Measurements from ENCODE around the gene EIF4EBP3. TPM values are rescaled to one million over a fixed set of nuclear protein-coding genes. Genes with fewer than 3 reads are reported as not detected.
A peak's percentile ranks its signal among the peaks of the same experiment; 100 is the strongest.

The EIF4EBP3 gene
- total and polyA plus RNA-seq, 10 of the 15 experiments (the other 5 are each of a cell fraction or from before 2014, with no cell fraction given): 3.5 to 16.1 (median 6.2) TPM

- Histone ChIP-seq H3K27ac (ENCODE audit: control insufficient read depth, insufficient read depth) (peak overlapping the region; percentile 77), H3K4me1 (ENCODE audit: control insufficient read depth, insufficient read depth, low read length) (peaks cover 19% of the 10 kb centered on the region), H3K79me2 (ENCODE audit: control insufficient read depth, insufficient read depth, low read length) (peaks cover 2% of the 10 kb centered on the region; the same call in 1 of the 2 replicates), H3K9me3 (replicated peaks; ENCODE audit: control insufficient read depth, insufficient read depth, low read length) (no peaks in the 10 kb centered on the region), H3K9ac (ENCODE audit: control insufficient read depth, insufficient read depth, low read length) (peak overlapping the region; percentile 22; the same call in 1 of the 2 replicates), H3K36me3 (ENCODE audit: control insufficient read depth in 2 of 2, insufficient read depth in 2 of 2, low read length in 1 of 2) (peaks cover 18 to 28% of the 10 kb centered on the region in 2 experiments), H4K20me1 (ENCODE audit: control insufficient read depth, insufficient read depth) (no peaks in the 10 kb centered on the region), H3K4me2 (ENCODE audit: control insufficient read depth, insufficient read depth) (peak overlapping the region; percentile 100), H2AFZ (ENCODE audit: control insufficient read depth, low read depth, low read length) (peak overlapping the region; percentile 64), H3K4me3 (no peak overlapping the region), H3K27me3 (replicated peaks in 1 of 2; ENCODE audit: control insufficient read depth in 2 of 2, insufficient read depth in 2 of 2, low read length in 1 of 2) (no peaks in the 10 kb centered on the region)
- RAD21 ChIA-PET (ENCODE audit: unreplicated experiment): interaction anchor here (0.6 to 2.1 kb wide), 15 partner anchors 8 to 209 kb away, joined by 3 to 7 read pairs (median 3); partner anchors contain the start of genes APBB3, HBEGF, IK and NDUFA2
- peak; percentile 1; the same call in 2 of the 3 replicates for ATAC-seq
- WGBS (ENCODE audit: insufficient coverage, insufficient replicate concordance, low lambda C conversion rate, missing lambda C conversion rate): 76% methylated on average over 13 of the region's 13 CpGs
- TF ChIP-seq HDAC2 (IDR thresholded peaks at IDR 0.05): no peak
- no peak for DNase-seq (ENCODE audit: low read depth, low spot score)
- intact Hi-C loops (cut with micrococcal nuclease; ENCODE audit: unreplicated experiment) (no loop called here), in situ Hi-C loops (cut with MboI) (no loop called here)
- SMC1A ChIA-PET (ENCODE audit: uncharacterized antibody, unreplicated experiment): interaction anchor here (0.8 to 2.3 kb wide), 15 partner anchors 11 to 172 kb away, joined by 3 to 11 read pairs (median 4); partner anchors contain the start of gene SRA1
- BruUV-seq (replicated peaks): no TSS peak
- POLR2A ChIA-PET: interaction anchor here (0.7 to 3.0 kb wide), 10 partner anchors 10 to 229 kb away, joined by 3 to 23 read pairs (median 6); partner anchors contain the start of genes ANKHD1, APBB3 and SRA1
- CTCF ChIA-PET: interaction anchor here (0.6 to 2.4 kb wide), 17 partner anchors 8 to 183 kb away, joined by 3 to 9 read pairs (median 4); partner anchors contain the start of genes IK, NDUFA2, SRA1 and TMCO6
- no peak for FAIRE-seq
These were observed 483 bp upstream of the EIF4EBP3 start for GRCh38 chr5:140546851-140547507.

GRCh38 chr5:140548300-140548688, 832 bp downstream of the EIF4EBP3 start:
- WGBS (ENCODE audit: insufficient coverage, insufficient replicate concordance, low lambda C conversion rate, missing lambda C conversion rate): 13% methylated on average over 5 of the region's 5 CpGs
- Histone ChIP-seq H4K20me1 (ENCODE audit: control insufficient read depth, insufficient read depth) (no peaks in the 10 kb centered on the region), H3K9me3 (replicated peaks; ENCODE audit: control insufficient read depth, insufficient read depth, low read length) (no peaks in the 10 kb centered on the region), H3K79me2 (ENCODE audit: control insufficient read depth, insufficient read depth, low read length) (peaks cover 8% of the 10 kb centered on the region), H3K36me3 (ENCODE audit: control insufficient read depth in 2 of 2, insufficient read depth in 2 of 2, low read length in 1 of 2) (peaks cover 18 to 32% of the 10 kb centered on the region in 2 experiments), H3K4me1 (ENCODE audit: control insufficient read depth, insufficient read depth, low read length) (peaks cover 19% of the 10 kb centered on the region), H3K9ac (ENCODE audit: control insufficient read depth, insufficient read depth, low read length) (peak overlapping the region; percentile 66), H3K27me3 (replicated peaks in 1 of 2; ENCODE audit: control insufficient read depth in 2 of 2, insufficient read depth in 2 of 2, low read length in 1 of 2) (no peaks in the 10 kb centered on the region), H3K4me3 (peak overlapping the region; percentile 66; the same call in 1 of the 2 replicates), H2AFZ (ENCODE audit: control insufficient read depth, low read depth, low read length) (no peak overlapping the region; the same call in 1 of the 2 replicates), H3K27ac (ENCODE audit: control insufficient read depth, insufficient read depth) (peak overlapping the region; percentile 77), H3K4me2 (ENCODE audit: control insufficient read depth, insufficient read depth) (peak overlapping the region; percentile 100)
- POLR2A ChIA-PET: interaction anchor here (0.7 to 3.0 kb wide), 8 partner anchors 9 to 147 kb away, joined by 3 to 23 read pairs (median 6); partner anchors contain the start of genes ANKHD1, APBB3 and SRA1
- FAIRE-seq (no peak), DNase-seq (ENCODE audit: low read depth, low spot score) (no peak), ATAC-seq (peak; percentile 12)
- CTCF ChIA-PET: interaction anchor here (0.6 to 2.4 kb wide), 10 partner anchors 9 to 227 kb away, joined by 3 to 9 read pairs (median 7); partner anchors contain the start of genes SRA1, TMCO6 and ZMAT2
- in situ Hi-C loops (cut with MboI) (no loop called here), intact Hi-C loops (cut with micrococcal nuclease; ENCODE audit: unreplicated experiment) (no loop called here)
- SMC1A ChIA-PET (ENCODE audit: uncharacterized antibody, unreplicated experiment): interaction anchor here (0.8 to 2.3 kb wide), 10 partner anchors 10 to 171 kb away, joined by 3 to 9 read pairs (median 4); partner anchors contain the start of genes HARS1 and HARS2
- RAD21 ChIA-PET (ENCODE audit: unreplicated experiment): interaction anchor here (1.1 to 2.1 kb wide), 4 partner anchors 10 to 146 kb away, joined by 3 to 7 read pairs (median 4); no protein-coding TSS in a partner anchor
- no TSS peak for BruUV-seq (replicated peaks)
- 0 out of 2 replicates have a peak, but pooled peaks have one; percentile 28 for TF ChIP-seq FOXM1 (IDR thresholded peaks at IDR 0.05; ENCODE audit: low read depth, low read length)
- no peak for TF ChIP-seq SUZ12 (IDR thresholded peaks at IDR 0.05; ENCODE audit: unreplicated experiment)
- TF ChIP-seq, protein P1, sequence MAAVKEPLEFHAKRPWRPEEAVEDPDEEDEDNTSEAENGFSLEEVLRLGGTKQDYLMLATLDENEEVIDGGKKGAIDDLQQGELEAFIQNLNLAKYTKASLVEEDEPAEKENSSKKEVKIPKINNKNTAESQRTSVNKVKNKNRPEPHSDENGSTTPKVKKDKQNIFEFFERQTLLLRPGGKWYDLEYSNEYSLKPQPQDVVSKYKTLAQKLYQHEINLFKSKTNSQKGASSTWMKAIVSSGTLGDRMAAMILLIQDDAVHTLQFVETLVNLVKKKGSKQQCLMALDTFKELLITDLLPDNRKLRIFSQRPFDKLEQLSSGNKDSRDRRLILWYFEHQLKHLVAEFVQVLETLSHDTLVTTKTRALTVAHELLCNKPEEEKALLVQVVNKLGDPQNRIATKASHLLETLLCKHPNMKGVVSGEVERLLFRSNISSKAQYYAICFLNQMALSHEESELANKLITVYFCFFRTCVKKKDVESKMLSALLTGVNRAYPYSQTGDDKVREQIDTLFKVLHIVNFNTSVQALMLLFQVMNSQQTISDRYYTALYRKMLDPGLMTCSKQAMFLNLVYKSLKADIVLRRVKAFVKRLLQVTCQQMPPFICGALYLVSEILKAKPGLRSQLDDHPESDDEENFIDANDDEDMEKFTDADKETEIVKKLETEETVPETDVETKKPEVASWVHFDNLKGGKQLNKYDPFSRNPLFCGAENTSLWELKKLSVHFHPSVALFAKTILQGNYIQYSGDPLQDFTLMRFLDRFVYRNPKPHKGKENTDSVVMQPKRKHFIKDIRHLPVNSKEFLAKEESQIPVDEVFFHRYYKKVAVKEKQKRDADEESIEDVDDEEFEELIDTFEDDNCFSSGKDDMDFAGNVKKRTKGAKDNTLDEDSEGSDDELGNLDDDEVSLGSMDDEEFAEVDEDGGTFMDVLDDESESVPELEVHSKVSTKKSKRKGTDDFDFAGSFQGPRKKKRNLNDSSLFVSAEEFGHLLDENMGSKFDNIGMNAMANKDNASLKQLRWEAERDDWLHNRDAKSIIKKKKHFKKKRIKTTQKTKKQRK (IDR thresholded peaks at IDR 0.05; ENCODE audit: low read depth, low read length): no peak
- no peak for TF ChIP-seq HDAC6 (IDR thresholded peaks at IDR 0.05; ENCODE audit: unreplicated experiment)
- no peak for TF ChIP-seq FOS (IDR thresholded peaks at IDR 0.05; ENCODE audit: borderline replicate concordance, extremely low read depth, insufficient read length)
- TF ChIP-seq, protein P2, sequence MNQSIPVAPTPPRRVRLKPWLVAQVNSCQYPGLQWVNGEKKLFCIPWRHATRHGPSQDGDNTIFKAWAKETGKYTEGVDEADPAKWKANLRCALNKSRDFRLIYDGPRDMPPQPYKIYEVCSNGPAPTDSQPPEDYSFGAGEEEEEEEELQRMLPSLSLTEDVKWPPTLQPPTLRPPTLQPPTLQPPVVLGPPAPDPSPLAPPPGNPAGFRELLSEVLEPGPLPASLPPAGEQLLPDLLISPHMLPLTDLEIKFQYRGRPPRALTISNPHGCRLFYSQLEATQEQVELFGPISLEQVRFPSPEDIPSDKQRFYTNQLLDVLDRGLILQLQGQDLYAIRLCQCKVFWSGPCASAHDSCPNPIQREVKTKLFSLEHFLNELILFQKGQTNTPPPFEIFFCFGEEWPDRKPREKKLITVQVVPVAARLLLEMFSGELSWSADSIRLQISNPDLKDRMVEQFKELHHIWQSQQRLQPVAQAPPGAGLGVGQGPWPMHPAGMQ (IDR thresholded peaks at IDR 0.05; ENCODE audit: borderline replicate concordance): no peak
- no peak for TF ChIP-seq SMARCA5 (IDR thresholded peaks at IDR 0.05)
- 0 out of 2 replicates have a peak, but pooled peaks have one; percentile 36 for TF ChIP-seq ZBED1 (IDR thresholded peaks at IDR 0.05; ENCODE audit: borderline replicate concordance)
- TF ChIP-seq SIN3A (IDR thresholded peaks at IDR 0.05; ENCODE audit: low read depth, low read length): no peak

All from GM12878 (cell line).